CD14-positive monocyte (primary cell): ENCODE data around the gene CDK5. TPM values are rescaled to one million over a fixed set of nuclear protein-coding genes. Genes with fewer than 3 reads are reported as not detected.

Experiments used
- DNase-seq, 3 donors: peaks; one replicate each; pipeline ENCODE4 v3.0.0-alpha.2; 2011 to 2022
- H2AFZ ChIP-seq: 2 replicates; pipeline ENCODE4 v1.6.0; 2012; ENCODE audit warnings: mild to moderate bottlenecking, low read depth, low read length, inconsistent platforms; ENCODE audit not compliant: insufficient read depth, poor library complexity, severe bottlenecking
- H3K27ac ChIP-seq, 2 donors: 1 replicate in 1 of 2; 2 replicates in 1 of 2; pipeline ENCODE4 v1.5.1; 2012 to 2013; ENCODE audit warnings: low read length in 2 of 2, control low read depth in 1 of 2, inconsistent platforms in 1 of 2, low read depth in 1 of 2, mild to moderate bottlenecking in 1 of 2
- H3K27me3 ChIP-seq, 2 donors: one replicate each; pipeline versions ENCODE4 v1.6.0 to v1.6.1; 2011 to 2013; ENCODE audit warnings: low read length in 2 of 2; ENCODE audit not compliant: control insufficient read depth in 2 of 2, insufficient read depth in 2 of 2
- H3K36me3 ChIP-seq, 2 donors: replicated peaks in 1 of 2; 1 replicate in 1 of 2; 2 replicates in 1 of 2; pipeline versions ENCODE4 v1.5.1 to v1.6.1; 2012 to 2013; ENCODE audit warnings: low read length in 2 of 2, control low read depth in 1 of 2, inconsistent platforms in 1 of 2, mild to moderate bottlenecking in 1 of 2; ENCODE audit not compliant: insufficient read depth in 2 of 2, control insufficient read depth in 1 of 2
- H3K4me1 ChIP-seq, 2 donors: 1 replicate in 1 of 2; 2 replicates in 1 of 2; pipeline versions ENCODE4 v1.5.1 to v1.6.1; 2012 to 2013; ENCODE audit warnings: low read length in 2 of 2, control low read depth in 1 of 2, inconsistent platforms in 1 of 2, mild to moderate bottlenecking in 1 of 2, moderate library complexity in 1 of 2; ENCODE audit not compliant: insufficient read depth in 2 of 2, control insufficient read depth in 1 of 2
- H3K4me2 ChIP-seq: replicated peaks from 2 replicates; pipeline ENCODE3; 2012; ENCODE audit warnings: low read length, moderate library complexity, mild to moderate bottlenecking; ENCODE audit not compliant: poor library complexity, severe bottlenecking; ENCODE audit errors: extremely low read depth
- H3K4me3 ChIP-seq, 3 experiments: fragments of 200-600 bp in 1 of 3; sonication (generic) in 1 of 3; replicated peaks in 1 of 3; 1 replicate in 2 of 3; 2 replicates in 1 of 3; pipeline ENCODE4 v1.5.1; 2011 to 2013; ENCODE audit warnings: low read length in 3 of 3, mild to moderate bottlenecking in 3 of 3, control low read depth in 2 of 3, low read depth in 2 of 3, inconsistent platforms in 1 of 3, moderate library complexity in 1 of 3
- H3K79me2 ChIP-seq: 2 replicates; pipeline ENCODE4 v1.6.0; 2012; ENCODE audit warnings: mild to moderate bottlenecking, control low read depth, inconsistent platforms, low read length, moderate library complexity; ENCODE audit not compliant: insufficient read depth
- H3K9ac ChIP-seq: 2 replicates; pipeline ENCODE4 v1.6.0; 2017; ENCODE audit warnings: low read length, mild to moderate bottlenecking; ENCODE audit not compliant: insufficient read depth, poor library complexity, severe bottlenecking
- H3K9me3 ChIP-seq, 2 donors: replicated peaks in 1 of 2; 1 replicate in 1 of 2; 2 replicates in 1 of 2; pipeline versions ENCODE4 v1.5.1 to v1.6.1; 2012 to 2013; ENCODE audit warnings: low read length in 2 of 2, control low read depth in 1 of 2; ENCODE audit not compliant: control insufficient read depth in 1 of 2, insufficient read depth in 1 of 2
- H4K20me1 ChIP-seq: 2 replicates; pipeline ENCODE4 v1.6.0; 2012; ENCODE audit warnings: mild to moderate bottlenecking, low read length, control low read depth, moderate library complexity; ENCODE audit not compliant: insufficient read depth
- H3K27ac Mint-ChIP-seq, 7 donors: one replicate each; pipeline ENCODE4 v1.8.0; 2020; ENCODE audit warnings: mild to moderate bottlenecking in 7 of 7, mixed read lengths in 7 of 7, moderate library complexity in 6 of 7, inconsistent platforms in 2 of 7
- H3K27me3 Mint-ChIP-seq, 3 donors: one replicate each; pipeline ENCODE4 v1.8.0; 2021 to 2022; ENCODE audit warnings: low read depth in 3 of 3, mild to moderate bottlenecking in 3 of 3, mixed read lengths in 3 of 3, moderate library complexity in 3 of 3, inconsistent platforms in 1 of 3
- H3K36me3 Mint-ChIP-seq, 2 donors: one replicate each; pipeline ENCODE4 v1.8.0; 2020; ENCODE audit warnings: mixed read lengths in 2 of 2, inconsistent platforms in 1 of 2, mild to moderate bottlenecking in 1 of 2
- H3K4me1 Mint-ChIP-seq: one replicate; pipeline ENCODE4 v1.8.0; 2020; ENCODE audit warnings: mild to moderate bottlenecking, mixed read lengths
- H3K4me3 Mint-ChIP-seq, 2 donors: one replicate each; pipeline ENCODE4 v1.8.0; 2020; ENCODE audit warnings: mild to moderate bottlenecking in 2 of 2, mixed read lengths in 2 of 2, moderate library complexity in 1 of 2
- H3K9me3 Mint-ChIP-seq, 7 donors: one replicate each; pipeline ENCODE4 v1.8.0; 2020 to 2022; ENCODE audit warnings: mixed read lengths in 7 of 7, mild to moderate bottlenecking in 6 of 7, moderate library complexity in 6 of 7, inconsistent platforms in 2 of 7
- CTCF ChIP-seq: fragments of 200-600 bp; IDR thresholded peaks from one replicate; pipeline ENCODE4 v1.8.0; 2022; ENCODE audit warnings: antibody characterized with exemption, mild to moderate bottlenecking
- WGBS: methylation state at CpG from one replicate; pipeline ENCODE4 v1.1.5; 2013; ENCODE audit warnings: missing lambda C conversion rate; ENCODE audit not compliant: insufficient coverage; 5-methylcytosine and 5-hydroxymethylcytosine counted together
- intact Hi-C, 2 donors: fragments of 100-400 bp; cut with micrococcal nuclease; formaldehyde crosslinking; loops; one replicate each; pipeline versions ENCODE4 v1.15.0 to v1.15.1; 2023
- polyA plus RNA-seq, 3 donors: library from polyadenylated mRNA; depleted of rRNA in 1 of 3; unstranded in 2 of 3; stranded (reverse) in 1 of 3; fragments of 300-500 nt in 2 of 3; fragments of >200 nt in 1 of 3; fragmentation: Illumina TruSeq in 2 of 3; gene quantifications; 1 replicate in 2 of 3; 2 replicates in 1 of 3; pipeline ENCODE4 v1.2.3, GENCODE V29; 2012 to 2021

Gene CDK5
- polyA plus RNA-seq, 3 donors: 14.9 to 31.2 (median 24.9) TPM

GRCh38 chr7:151056666-151057505 lies 811 bp downstream of the CDK5 start:
- H3K27me3 Mint-ChIP-seq: peaks cover under 1 to 2% (median 1%) of the 10 kb centered on the region in 3 donors
- Histone ChIP-seq H4K20me1 (peaks cover 23% of the 10 kb centered on the region), H3K27me3 (no peaks in the 10 kb centered on the region), H3K4me3 (peak overlapping the region; percentile 62 to 97 (median 94)), H3K4me2 (peak overlapping the region; percentile 98), H3K9ac (peak overlapping the region; percentile 52), H3K4me1 (peaks cover 47 to 60% of the 10 kb centered on the region in 2 donors), H3K79me2 (peaks cover 33% of the 10 kb centered on the region), H3K27ac (no peak overlapping the region), H3K36me3 (peaks cover 0 to 4% of the 10 kb centered on the region in 2 donors), H2AFZ (peak overlapping the region; percentile 84), H3K9me3 (no peaks in the 10 kb centered on the region)
- TF ChIP-seq CTCF: no peak
- H3K36me3 Mint-ChIP-seq: peaks cover 19 to 21% of the 10 kb centered on the region in 2 donors
- no peak for DNase-seq
- H3K27ac Mint-ChIP-seq: peak overlapping the region in 4 of 7 donors; percentile 71 to 91 (median 87)
- H3K4me1 Mint-ChIP-seq: peaks cover 49% of the 10 kb centered on the region
- H3K9me3 Mint-ChIP-seq: no peaks in the 10 kb centered on the region
- intact Hi-C loops: no loop called here
- peak overlapping the region; percentile 93 to 98 for H3K4me3 Mint-ChIP-seq
- WGBS: 58% methylated on average over 24 of the region's 29 CpGs

DNA sequence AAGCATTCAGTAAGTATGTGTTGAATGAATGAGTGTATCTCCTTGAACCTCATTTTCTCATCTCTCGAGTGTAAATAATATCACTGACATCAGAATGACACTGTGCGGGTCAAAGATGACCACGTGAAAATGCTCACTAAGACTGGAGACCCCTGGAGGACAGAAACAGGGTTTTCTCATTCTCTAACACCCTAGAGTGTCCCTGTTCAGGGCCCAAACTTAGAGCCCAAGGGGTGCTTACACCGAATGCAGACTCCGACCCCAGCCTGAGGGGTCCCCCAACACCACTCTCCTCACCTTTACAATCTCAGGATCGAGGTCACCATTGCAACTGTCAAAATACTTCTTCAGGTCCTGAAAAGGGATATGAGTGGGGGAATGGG lies 1.4 kb downstream of the CDK5 start:
- intact Hi-C loops: no loop called here
- Histone ChIP-seq H3K9ac (no peak overlapping the region), H3K9me3 (no peaks in the 10 kb centered on the region), H2AFZ (no peak overlapping the region), H3K27me3 (no peaks in the 10 kb centered on the region), H3K4me1 (peaks cover 47 to 59% of the 10 kb centered on the region in 2 donors), H3K79me2 (peaks cover 26% of the 10 kb centered on the region), H3K27ac (no peak overlapping the region), H3K4me2 (no peak overlapping the region), H4K20me1 (peaks cover 17% of the 10 kb centered on the region), H3K4me3 (no peak overlapping the region), H3K36me3 (no peaks in the 10 kb centered on the region)
- Mint-ChIP-seq H3K27me3 (peaks cover 2 to 5% (median 5%) of the 10 kb centered on the region in 3 donors), H3K4me3 (no peak overlapping the region), H3K36me3 (peaks cover 14 to 18% of the 10 kb centered on the region in 2 donors), H3K9me3 (no peaks in the 10 kb centered on the region), H3K27ac (no peak overlapping the region), H3K4me1 (peaks cover 44% of the 10 kb centered on the region)
- TF ChIP-seq CTCF: no peak
- 90% methylated on average over 2 of the region's 6 CpGs for WGBS
- DNase-seq: no peak
